Upper lobe of left lung (tissue), 6 donors: ENCODE measurements around the gene XRCC4. TPM values are rescaled to one million over a fixed set of nuclear protein-coding genes. Genes with fewer than 3 reads are reported as not detected.

ENCODE experiments used
- ATAC-seq, 2 donors: fragments of 200-7000 bp; cut with Tn5 transposase; one replicate each; pipeline ENCODE4 v1.9.1; 2022; ENCODE audit warnings: mild to moderate bottlenecking in 2 of 2, moderate library complexity in 2 of 2; ENCODE audit not compliant: low FRiP score in 2 of 2
- DNase-seq, 2 donors: peaks; one replicate each; pipeline ENCODE4 v3.0.0-alpha.2; 2019 to 2020
- H3K27ac ChIP-seq, 4 donors: fragments of 200-600 bp; sonication (generic); one replicate each; pipeline ENCODE4 v1.5.1; 2016 to 2019
- H3K27me3 ChIP-seq, 4 donors: fragments of 200-600 bp; sonication (generic); one replicate each; pipeline ENCODE4 v1.5.1; 2017 to 2019
- H3K36me3 ChIP-seq, 4 donors: fragments of 200-600 bp; sonication (generic); one replicate each; pipeline ENCODE4 v1.5.1; 2016 to 2019
- H3K4me1 ChIP-seq, 4 donors: fragments of 200-600 bp; sonication (generic); one replicate each; pipeline ENCODE4 v1.5.1; 2018 to 2019
- H3K4me3 ChIP-seq, 4 donors: fragments of 200-600 bp; sonication (generic); one replicate each; pipeline ENCODE4 v1.5.1; 2017 to 2019; ENCODE audit warnings: mild to moderate bottlenecking in 2 of 4, moderate library complexity in 1 of 4
- H3K9me3 ChIP-seq, 4 donors: fragments of 200-600 bp; sonication (generic); one replicate each; pipeline ENCODE4 v1.5.1; 2018 to 2019
- EP300 ChIP-seq, 4 donors: sonication (generic); formaldehyde crosslinking; IDR thresholded peaks; one replicate each; pipeline ENCODE4 v1.5.1; 2017; ENCODE audit warnings: antibody characterized with exemption in 4 of 4, control low read depth in 2 of 4
- POLR2A ChIP-seq, 4 donors: fragments of 450-650 bp; IDR thresholded peaks; one replicate each; pipeline ENCODE4 v1.5.1; 2016 to 2017; ENCODE audit warnings: antibody characterized with exemption in 4 of 4, mild to moderate bottlenecking in 2 of 4
- POLR2AphosphoS5 ChIP-seq, 2 donors: sonication (generic); formaldehyde crosslinking; IDR thresholded peaks; one replicate each; pipeline ENCODE4 v1.5.1; 2017; ENCODE audit warnings: antibody characterized with exemption in 2 of 2
- WGBS, 2 donors: methylation state at CpG; one replicate each; pipeline ENCODE4 v1.1.5; 2017 to 2018; 5-methylcytosine and 5-hydroxymethylcytosine counted together
- total RNA-seq, 6 donors: library from RNA; depleted of rRNA in 4 of 6; stranded (reverse); fragments of >200 nt in 4 of 6; gene quantifications; one replicate each; pipeline versions ENCODE4 v1.1.0 to v1.2.1, GENCODE V29; 2016 to 2021
- TF ChIP-seq, protein P1 (sequence below), 6 experiments: fragments of 450-650 bp in 4 of 6; fragments of 200-600 bp in 2 of 6; sonication (generic) in 2 of 6; IDR thresholded peaks; one replicate each; pipeline ENCODE4 v1.5.1; 2016 to 2019; ENCODE audit warnings: antibody characterized with exemption in 6 of 6
- donor health status: DM: no; HTN: no; CAD: no; lungs with moderate emphysema.
- donor health status: DM: no; HTN: yes; CAD: no; lungs with severe emphysema.

XRCC4 gene
- total RNA-seq, 6 donors from 2014 or later, result 4.4 to 11.8 (median 7.7) TPM

- H3K4me1 ChIP-seq, result peaks cover 0 to 12% (median 4%) of the 10 kb centered on the region in 4 donors
- no peaks in the 10 kb centered on the region for H3K9me3 ChIP-seq
- DNase-seq (no peak), ATAC-seq (no peak)
- TF ChIP-seq EP300 (IDR thresholded peaks at IDR 0.05), result no peak
- no peak for TF ChIP-seq POLR2A (IDR thresholded peaks at IDR 0.05)
- TF ChIP-seq POLR2AphosphoS5 (IDR thresholded peaks at IDR 0.05), result no peak
- TF ChIP-seq, protein P1, sequence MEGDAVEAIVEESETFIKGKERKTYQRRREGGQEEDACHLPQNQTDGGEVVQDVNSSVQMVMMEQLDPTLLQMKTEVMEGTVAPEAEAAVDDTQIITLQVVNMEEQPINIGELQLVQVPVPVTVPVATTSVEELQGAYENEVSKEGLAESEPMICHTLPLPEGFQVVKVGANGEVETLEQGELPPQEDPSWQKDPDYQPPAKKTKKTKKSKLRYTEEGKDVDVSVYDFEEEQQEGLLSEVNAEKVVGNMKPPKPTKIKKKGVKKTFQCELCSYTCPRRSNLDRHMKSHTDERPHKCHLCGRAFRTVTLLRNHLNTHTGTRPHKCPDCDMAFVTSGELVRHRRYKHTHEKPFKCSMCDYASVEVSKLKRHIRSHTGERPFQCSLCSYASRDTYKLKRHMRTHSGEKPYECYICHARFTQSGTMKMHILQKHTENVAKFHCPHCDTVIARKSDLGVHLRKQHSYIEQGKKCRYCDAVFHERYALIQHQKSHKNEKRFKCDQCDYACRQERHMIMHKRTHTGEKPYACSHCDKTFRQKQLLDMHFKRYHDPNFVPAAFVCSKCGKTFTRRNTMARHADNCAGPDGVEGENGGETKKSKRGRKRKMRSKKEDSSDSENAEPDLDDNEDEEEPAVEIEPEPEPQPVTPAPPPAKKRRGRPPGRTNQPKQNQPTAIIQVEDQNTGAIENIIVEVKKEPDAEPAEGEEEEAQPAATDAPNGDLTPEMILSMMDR (IDR thresholded peaks at IDR 0.05), result no peak
- no peaks in the 10 kb centered on the region for H3K27me3 ChIP-seq
- WGBS, 2 donors, result 66 to 77% methylated on average over 4 of the region's 4 CpGs
- H3K27ac ChIP-seq, result no peak overlapping the region
- no peak overlapping the region for H3K4me3 ChIP-seq
- no peaks in the 10 kb centered on the region for H3K36me3 ChIP-seq
Observed at GRCh38 chr5:83034528-83035207, 42.7 kb upstream of the XRCC4 start.

GRCh38 chr5:83035373-83036100, 41.8 kb upstream of the XRCC4 start:
- peak in 1 of 2 donors; percentile 30 for ATAC-seq
- no peak overlapping the region for H3K4me3 ChIP-seq
- no peaks in the 10 kb centered on the region for H3K27me3 ChIP-seq
- H3K9me3 ChIP-seq, result no peaks in the 10 kb centered on the region
- no peak overlapping the region for H3K27ac ChIP-seq
- peaks cover 0 to 12% (median 4%) of the 10 kb centered on the region in 4 donors for H3K4me1 ChIP-seq
- WGBS, 2 donors, result 73 to 75% methylated on average over 5 of the region's 5 CpGs
- no peak for DNase-seq
- no peaks in the 10 kb centered on the region for H3K36me3 ChIP-seq
- TF ChIP-seq POLR2A (IDR thresholded peaks at IDR 0.05) (no peak), POLR2AphosphoS5 (IDR thresholded peaks at IDR 0.05) (no peak), EP300 (IDR thresholded peaks at IDR 0.05) (no peak)
- TF ChIP-seq, protein P1 (IDR thresholded peaks at IDR 0.05), result no peak

DNA sequence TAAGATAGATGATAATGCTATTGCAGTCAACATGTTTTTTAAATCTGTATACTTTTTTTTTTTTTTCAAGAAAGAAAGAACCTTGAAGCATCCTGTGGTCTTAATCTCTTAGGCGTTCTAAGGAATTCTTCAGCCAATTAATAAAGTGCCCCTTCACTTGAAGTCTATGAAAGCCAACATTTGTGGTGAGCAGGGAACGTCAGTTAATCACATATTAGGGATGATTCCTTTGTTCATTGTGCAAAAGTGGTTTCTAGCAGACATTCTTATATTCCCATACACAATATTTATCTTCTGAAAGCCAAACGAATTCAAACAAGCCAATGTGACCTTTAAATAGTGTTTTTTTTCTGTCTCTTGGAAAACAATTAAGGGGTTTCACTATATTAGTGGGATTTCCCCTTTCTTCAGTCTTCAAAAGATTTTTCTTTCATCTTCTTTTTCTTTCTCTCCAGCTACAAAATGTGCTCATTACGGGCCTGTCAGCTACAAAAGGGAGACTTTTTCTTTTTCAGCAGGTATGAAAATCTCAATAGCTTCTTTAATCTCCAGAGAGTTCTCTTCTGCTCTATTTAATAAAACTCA, 40.3 kb upstream of the XRCC4 start:
- ATAC-seq (no peak), DNase-seq (no peak)
- TF ChIP-seq POLR2A (IDR thresholded peaks at IDR 0.05), result no peak
- no peak for TF ChIP-seq POLR2AphosphoS5 (IDR thresholded peaks at IDR 0.05)
- TF ChIP-seq, protein P1 (IDR thresholded peaks at IDR 0.05), result no peak
- TF ChIP-seq EP300 (IDR thresholded peaks at IDR 0.05), result no peak
- 65 to 81% methylated on average over 4 of the region's 4 CpGs for WGBS, 2 donors
- no peaks in the 10 kb centered on the region for H3K27me3 ChIP-seq
- no peak overlapping the region for H3K27ac ChIP-seq
- H3K4me1 ChIP-seq, result peaks cover 0 to 12% (median 4%) of the 10 kb centered on the region in 4 donors
- H3K9me3 ChIP-seq, result no peaks in the 10 kb centered on the region
- no peaks in the 10 kb centered on the region for H3K36me3 ChIP-seq
- H3K4me3 ChIP-seq, result no peak overlapping the region

DNA sequence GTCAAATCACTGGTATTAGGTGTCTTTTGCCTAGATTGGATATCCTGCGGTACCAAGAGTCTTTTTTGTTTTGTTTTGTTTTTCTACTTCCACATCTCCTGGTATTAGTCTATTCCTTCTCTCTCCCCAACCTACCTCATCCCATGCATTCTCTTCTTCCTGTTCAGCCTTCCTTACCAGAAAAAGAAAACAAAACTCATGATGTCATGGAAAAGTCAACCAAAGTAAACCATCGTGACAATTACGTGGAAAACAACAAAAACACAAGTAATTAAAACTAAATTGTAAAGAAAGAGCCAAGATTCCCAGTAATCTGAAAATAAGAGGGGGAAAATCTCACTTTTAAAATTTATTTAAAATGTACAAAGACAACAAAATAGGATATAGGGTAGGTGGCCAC, 38.4 kb upstream of the XRCC4 start:
- Histone ChIP-seq H3K4me1 (peaks cover 0 to 12% (median 4%) of the 10 kb centered on the region in 4 donors), H3K36me3 (no peaks in the 10 kb centered on the region), H3K4me3 (no peak overlapping the region), H3K27ac (no peak overlapping the region), H3K27me3 (no peaks in the 10 kb centered on the region), H3K9me3 (no peaks in the 10 kb centered on the region)
- TF ChIP-seq, protein P1 (IDR thresholded peaks at IDR 0.05), result no peak
- TF ChIP-seq POLR2AphosphoS5 (IDR thresholded peaks at IDR 0.05), result no peak
- TF ChIP-seq POLR2A (IDR thresholded peaks at IDR 0.05), result no peak
- TF ChIP-seq EP300 (IDR thresholded peaks at IDR 0.05), result no peak
- ATAC-seq (no peak), DNase-seq (no peak)
- 75 to 98% methylated on average over 3 of the region's 3 CpGs for WGBS, 2 donors
